SK-N-SH (cell line): Measurements from ENCODE around the gene ST8SIA4. TPM values are rescaled to one million over a fixed set of nuclear protein-coding genes. Genes with fewer than 3 reads are reported as not detected.

Experiments
- CTCF ChIA-PET: fragments of 300-600, 350-600 bp; formaldehyde crosslinking; extraction: SDS; loops from one replicate; lab custom pipeline; 2021; lab: Yijun Ruan, JAX
- POLR2A ChIA-PET: fragments of 350-600 bp; sonication (Branson Sonifier 250); formaldehyde crosslinking; extraction: SDS; loops from one replicate; lab custom pipeline; 2020; ENCODE audit warnings: antibody characterized with exemption, inconsistent platforms; lab: Yijun Ruan, JAX
- DNase-seq: peaks from one replicate; pipeline ENCODE4 v3.0.0; 2012
- H2AFZ ChIP-seq: fragments of 200-600 bp; sonication (generic); 2 replicates; pipeline ENCODE4 v1.8.1; 2016; ENCODE audit warnings: antibody characterized with exemption, mild to moderate bottlenecking, low read depth
- H3F3A ChIP-seq: fragments of 200-600 bp; sonication (generic); replicated peaks from 2 replicates; pipeline ENCODE3; 2016; ENCODE audit warnings: antibody characterized with exemption, mild to moderate bottlenecking; ENCODE audit not compliant: insufficient read depth
- H3K27ac ChIP-seq, 2 experiments: fragments of 200-500 bp in 1 of 2; fragments of 200-600 bp in 1 of 2; sonication (Bioruptor generic) in 1 of 2; sonication (generic), shearing (Covaris generic) in 1 of 2; 2 replicates each; pipeline versions ENCODE4 v1.5.1 to v1.6.1; 2014 to 2016; ENCODE audit warnings: low read depth in 2 of 2, inconsistent platforms in 1 of 2, low read length in 1 of 2, mild to moderate bottlenecking in 1 of 2, mixed read lengths in 1 of 2
- H3K27me3 ChIP-seq: fragments of 200-600 bp; sonication (generic), shearing (Covaris generic); 2 replicates; pipeline ENCODE4 v1.6.1; 2016; ENCODE audit warnings: mixed run types; ENCODE audit not compliant: insufficient read depth
- H3K36me3 ChIP-seq, 2 experiments: fragments of 200-500 bp in 1 of 2; fragments of 200-600 bp in 1 of 2; sonication (Bioruptor generic) in 1 of 2; sonication (generic) in 1 of 2; replicated peaks in 1 of 2; 2 replicates each; pipeline versions ENCODE3 to v1.5.1; 2014 to 2016; ENCODE audit warnings: low read length in 1 of 2, mild to moderate bottlenecking in 1 of 2; ENCODE audit not compliant: insufficient read depth in 2 of 2, control insufficient read depth in 1 of 2
- H3K4me1 ChIP-seq, 2 experiments: fragments of 200-500 bp in 1 of 2; fragments of 200-600 bp in 1 of 2; sonication (Bioruptor generic) in 1 of 2; sonication (generic), shearing (Covaris generic) in 1 of 2; 2 replicates each; pipeline versions ENCODE4 v1.5.1 to v1.6.1; 2014 to 2016; ENCODE audit warnings: low read depth in 1 of 2, low read length in 1 of 2, mixed run types in 1 of 2; ENCODE audit not compliant: insufficient read depth in 2 of 2, control insufficient read depth in 1 of 2
- H3K4me2 ChIP-seq: fragments of 200-600 bp; sonication (generic), shearing (Covaris generic); 2 replicates; pipeline ENCODE4 v1.6.1; 2017; ENCODE audit warnings: mixed run types
- H3K4me3 ChIP-seq, 2 experiments: fragments of 200-500 bp in 1 of 2; fragments of 200-600 bp in 1 of 2; sonication (Bioruptor generic) in 1 of 2; sonication (generic), shearing (Covaris generic) in 1 of 2; 2 replicates each; pipeline versions ENCODE4 v1.5.1 to v1.8.1; 2014 to 2016; ENCODE audit warnings: low read depth in 2 of 2, inconsistent platforms in 1 of 2, low read length in 1 of 2, mild to moderate bottlenecking in 1 of 2, mixed read lengths in 1 of 2, moderate library complexity in 1 of 2
- H3K79me2 ChIP-seq: fragments of 200-600 bp; sonication (generic); 2 replicates; pipeline ENCODE4 v1.8.1; 2017; ENCODE audit warnings: mild to moderate bottlenecking; ENCODE audit not compliant: insufficient read depth
- H3K9ac ChIP-seq: fragments of 200-600 bp; sonication (generic); 2 replicates; pipeline ENCODE4 v1.6.1; 2017; ENCODE audit warnings: mixed run types
- H3K9me2 ChIP-seq: fragments of 200-600 bp; sonication (generic); 2 replicates; pipeline ENCODE4 v1.6.1; 2017; ENCODE audit warnings: mixed run types
- H3K9me3 ChIP-seq: fragments of 200-600 bp; sonication (generic); 2 replicates; pipeline ENCODE4 v1.6.1; 2017; ENCODE audit warnings: mixed run types, mild to moderate bottlenecking, moderate library complexity
- H4K20me1 ChIP-seq: fragments of 200-600 bp; sonication (generic); 2 replicates; pipeline ENCODE4 v1.6.1; 2017; ENCODE audit warnings: mild to moderate bottlenecking, mixed run types; ENCODE audit not compliant: insufficient read depth
- CHD2 ChIP-seq: fragments of 150-350 bp; IDR thresholded peaks from 2 replicates; pipeline ENCODE4 v1.6.1; 2018; ENCODE audit warnings: low read length; ENCODE audit not compliant: partially characterized antibody
- EZH2phosphoT487 ChIP-seq: fragments of 200-600 bp; sonication (generic); IDR thresholded peaks from 2 replicates; pipeline ENCODE4 v1.6.1; 2017; ENCODE audit warnings: low read depth, mixed run types, mild to moderate bottlenecking, antibody characterized with exemption, moderate library complexity, borderline replicate concordance
- FOXJ3 ChIP-seq: sonication (generic); formaldehyde crosslinking; IDR thresholded peaks from 2 replicates; pipeline ENCODE4 v1.5.1; 2020; ENCODE audit warnings: mild to moderate bottlenecking, missing genetic modification reagents
- GABPA ChIP-seq: IDR thresholded peaks from 2 replicates; pipeline ENCODE4 v1.4.0; 2012; ENCODE audit warnings: low read depth, mild to moderate bottlenecking
- GATA2 ChIP-seq: sonication (generic); formaldehyde crosslinking; IDR thresholded peaks from 2 replicates; pipeline ENCODE4 v1.5.0; 2020; ENCODE audit warnings: mild to moderate bottlenecking, missing genetic modification reagents
- MAX ChIP-seq: IDR thresholded peaks from 2 replicates; pipeline ENCODE4 v1.4.0; 2012; ENCODE audit warnings: low read depth
- MXI1 ChIP-seq: IDR thresholded peaks from 2 replicates; pipeline ENCODE4 v1.6.1; 2012; ENCODE audit warnings: mild to moderate bottlenecking, low read depth, low read length, improper control_type of control experiment
- NRF1 ChIP-seq: IDR thresholded peaks from 2 replicates; pipeline ENCODE4 v1.6.1; 2012; ENCODE audit warnings: low read depth, mild to moderate bottlenecking, low read length
- POLR2AphosphoS5 ChIP-seq: IDR thresholded peaks from 2 replicates; pipeline ENCODE4 v1.6.1; 2012; ENCODE audit warnings: low read depth, low read length
- REST ChIP-seq: IDR thresholded peaks from 2 replicates; pipeline ENCODE4 v1.6.1; 2012; ENCODE audit warnings: mild to moderate bottlenecking, low read depth, low read length, moderate library complexity
- RFX5 ChIP-seq: IDR thresholded peaks from 2 replicates; pipeline ENCODE4 v1.6.1; 2012; ENCODE audit warnings: mild to moderate bottlenecking, improper control_type of control experiment, low read length
- SIN3A ChIP-seq: IDR thresholded peaks from 2 replicates; pipeline ENCODE4 v1.6.1; 2012; ENCODE audit warnings: low read depth, mild to moderate bottlenecking, low read length, moderate library complexity, borderline replicate concordance
- SMC3 ChIP-seq: IDR thresholded peaks from 2 replicates; pipeline ENCODE4 v1.6.1; 2012; ENCODE audit warnings: low read depth, low read length, improper control_type of control experiment
- TAF1 ChIP-seq: IDR thresholded peaks from 2 replicates; pipeline ENCODE4 v1.6.1; 2012; ENCODE audit warnings: low read depth, mild to moderate bottlenecking, low read length, moderate library complexity, borderline replicate concordance
- USF1 ChIP-seq: IDR thresholded peaks from 2 replicates; pipeline ENCODE4 v1.4.0; 2012; ENCODE audit warnings: low read depth, borderline replicate concordance
- WGBS: methylation state at CpG from one replicate; pipeline ENCODE4 v1.1.6; 2017; ENCODE audit warnings: low lambda C conversion rate; 5-methylcytosine and 5-hydroxymethylcytosine counted together
- polyA plus RNA-seq, 3 experiments: library from polyadenylated mRNA; depleted of rRNA; stranded (reverse); fragments of >200 nt; gene quantifications; 2 replicates each; pipeline ENCODE4 v1.2.3, GENCODE V29; 2012

ST8SIA4 gene
- polyA plus RNA-seq, 1 of the 3 experiments (the other 2 are of a cell fraction) = 0.02 TPM

GRCh38 chr5:100772006-100772405 lies 131.1 kb downstream of the ST8SIA4 start:
- Histone ChIP-seq H3K27me3 (no peaks in the 10 kb centered on the region), H2AFZ (no peak overlapping the region), H3K79me2 (no peaks in the 10 kb centered on the region), H3K27ac (no peak overlapping the region), H3K9ac (no peak overlapping the region), H3F3A (peaks cover 6% of the 10 kb centered on the region), H3K9me2 (no peaks in the 10 kb centered on the region), H3K9me3 (no peaks in the 10 kb centered on the region), H4K20me1 (no peaks in the 10 kb centered on the region), H3K4me3 (no peak overlapping the region), H3K4me2 (no peak overlapping the region), H3K4me1 (peaks cover 0 to 8% of the 10 kb centered on the region in 2 experiments; a peak in 1 of 4 replicates), H3K36me3 (no peaks in the 10 kb centered on the region)
- 48% methylated on average over 3 of the region's 3 CpGs for WGBS
- CTCF ChIA-PET = interaction anchor here (0.8 kb wide), 1 partner anchor 906 kb away, joined by 3 read pairs; no protein-coding TSS in a partner anchor
- TF ChIP-seq EZH2phosphoT487 (no peak), USF1 (no peak), GATA2 (no peak), NRF1 (no peak), SIN3A (no peak)
- DNase-seq = no peak
- POLR2A ChIA-PET = no interaction called here

- Histone ChIP-seq H3K79me2 (no peaks in the 10 kb centered on the region), H3K4me2 (no peak overlapping the region), H3K27ac (no peak overlapping the region), H3K36me3 (no peaks in the 10 kb centered on the region), H3K9me2 (no peaks in the 10 kb centered on the region), H3K4me1 (peaks cover 0 to under 1% of the 10 kb centered on the region in 2 experiments; a peak in 1 of 4 replicates), H4K20me1 (no peaks in the 10 kb centered on the region), H3K9ac (no peak overlapping the region), H2AFZ (no peak overlapping the region), H3K4me3 (no peak overlapping the region), H3F3A (no peaks in the 10 kb centered on the region), H3K9me3 (no peaks in the 10 kb centered on the region), H3K27me3 (no peaks in the 10 kb centered on the region)
- TF ChIP-seq POLR2AphosphoS5 (no peak), FOXJ3 (CRISPR knock-in tag) (no peak), GABPA (no peak), MAX (no peak), NRF1 (no peak), SMC3 (no peak), CHD2 (no peak), USF1 (no peak), TAF1 (no peak), REST (no peak), RFX5 (no peak), EZH2phosphoT487 (no peak), MXI1 (no peak)
- ChIA-PET CTCF (no interaction called here), POLR2A (no interaction called here)
- DNase-seq = no peak
- WGBS = 53% methylated on average over 2 of the region's 2 CpGs
These were observed 131.9 kb downstream of the ST8SIA4 start for GRCh38 chr5:100771181-100771580.
